Pancreas (tissue), 10 donors: ENCODE results near the gene CD74. TPM values are rescaled to one million over a fixed set of nuclear protein-coding genes. Genes with fewer than 3 reads are reported as not detected.
A peak's percentile ranks its signal among the peaks of the same experiment; 100 is the strongest.
"Not testable (repeated sequence)": the region's sequence is repeated elsewhere in the genome, so short reads cannot be mapped to it uniquely, and the experiment has no call there.

Source experiments
- ATAC-seq, 4 donors: fragments of 200-7000 bp; cut with Tn5 transposase; one replicate each; pipeline versions ENCODE4 v1.8.0 to v1.9.1; 2020; ENCODE audit warnings: mild to moderate bottlenecking in 4 of 4, moderate library complexity in 4 of 4
- DNase-seq, 6 donors: peaks; one replicate each; pipeline ENCODE4 v3.0.0-alpha.2; 2020
- FAIRE-seq: peaks from 2 replicates; lab custom pipeline; 2012; peaks lifted over from hg19 to GRCh38; lab: Jason Lieb, UNC
- H3K27ac ChIP-seq, 4 donors: fragments of 200-600 bp; sonication (generic); 1 replicate in 3 of 4; 2 replicates in 1 of 4; pipeline versions ENCODE4 v1.5.0 to v1.8.0; 2020
- H3K27me3 ChIP-seq, 4 donors: fragments of 200-600 bp; one replicate each; pipeline ENCODE4 v1.8.0; 2021
- H3K36me3 ChIP-seq, 3 donors: fragments of 200-600 bp; sonication (generic) in 1 of 3; one replicate each; pipeline versions ENCODE4 v1.5.0 to v1.8.0; 2020 to 2021
- H3K4me1 ChIP-seq, 3 donors: fragments of 200-600 bp; one replicate each; pipeline ENCODE4 v1.8.0; 2021
- H3K4me3 ChIP-seq, 4 donors: fragments of 200-600 bp; sonication (generic) in 2 of 4; one replicate each; pipeline versions ENCODE4 v1.5.0 to v1.8.0; 2020 to 2021
- H3K9me3 ChIP-seq, 4 donors: fragments of 200-600 bp; one replicate each; pipeline ENCODE4 v1.8.0; 2021
- WGBS, 2 donors: extraction: QIAGEN DNeasy Blood & Tissue Kit; methylation state at CpG; one replicate each; pipeline ENCODE4 v1.1.7; 2013; 5-methylcytosine and 5-hydroxymethylcytosine counted together
- intact Hi-C, 3 donors: fragments of 100-400 bp; cut with DNase I; formaldehyde crosslinking; loops; one replicate each; pipeline versions ENCODE4 v1.11.1 to v1.14.2; 2022
- polyA plus RNA-seq, 2 donors: library from polyadenylated mRNA; stranded (reverse); fragments of 200-250 nt; gene quantifications; one replicate each; pipeline ENCODE4 v1.2.3, GENCODE V29; 2013
- total RNA-seq, 6 donors: library from RNA; stranded (reverse); fragmentation: NEBNext Ultra II Directional in 4 of 6; extraction: Animal tissue kit (Norgen Biotek cat#: 25700) in 4 of 6; gene quantifications; one replicate each; pipeline versions ENCODE4 v1.2.1 to v1.2.4, GENCODE V29; 2021 to 2023
- TF ChIP-seq, protein P1 (sequence below), 4 donors: fragments of 200-600 bp; sonication (generic) in 3 of 4; IDR thresholded peaks; one replicate each; pipeline versions ENCODE4 v1.5.0 to v1.8.0; 2021; ENCODE audit warnings: antibody characterized with exemption in 4 of 4
- donor health status: healthy with polysubstance abuse.
- donor health status: DM: no; HTN: no; CAD: no; lungs with moderate emphysema.
- donor health status: DM: no; HTN: no; CAD: no.
- donor health status: control.
- donor health status: control.
- donor health status: Bipolar disorder and iron deficiency.
- donor health status: DM: yes; HTN: yes; CAD: no.
- donor health status: DM: no; HTN: no; CAD: no.
- donor health status: DM: no; HTN: no; CAD: no.
- donor health status: DM: yes; HTN: yes; CAD: no.

The CD74 gene
- total and polyA plus RNA-seq, 8 donors, result 67.2 to 1,206 (median 139) TPM

DNA sequence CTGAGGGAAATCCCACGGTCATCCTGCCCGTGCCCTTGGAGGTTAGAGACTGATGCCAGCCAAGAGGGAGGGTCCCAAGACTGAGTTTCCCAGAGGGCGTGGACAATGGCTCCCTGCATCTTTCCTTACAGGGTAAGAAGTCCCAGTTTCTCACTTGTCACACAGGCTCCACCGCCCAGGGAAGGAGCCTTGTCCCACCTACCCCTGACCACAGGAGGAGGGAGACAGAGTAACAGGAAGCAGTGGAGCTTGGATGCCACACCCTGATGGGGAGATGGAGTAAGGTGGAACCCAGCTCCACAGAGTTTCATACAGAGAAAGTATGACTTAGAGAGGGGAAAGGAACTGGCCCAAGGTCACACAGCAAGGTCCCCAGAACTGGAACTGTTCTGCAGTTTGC is 9.4 kb upstream of the CD74 start:
- DNase-seq (no peak), FAIRE-seq (no peak), ATAC-seq (peak in 3 of 4 donors; percentile 48 to 53 (median 50))
- Histone ChIP-seq H3K27ac (no peak overlapping the region), H3K27me3 (no peaks in the 10 kb centered on the region), H3K36me3 (no peaks in the 10 kb centered on the region), H3K4me3 (no peak overlapping the region), H3K9me3 (no peaks in the 10 kb centered on the region), H3K4me1 (no peaks in the 10 kb centered on the region)
- WGBS, 2 donors, result 34 to 36% methylated on average over 4 of the region's 4 CpGs
- intact Hi-C loops, result no loop called here
- TF ChIP-seq, protein P1, sequence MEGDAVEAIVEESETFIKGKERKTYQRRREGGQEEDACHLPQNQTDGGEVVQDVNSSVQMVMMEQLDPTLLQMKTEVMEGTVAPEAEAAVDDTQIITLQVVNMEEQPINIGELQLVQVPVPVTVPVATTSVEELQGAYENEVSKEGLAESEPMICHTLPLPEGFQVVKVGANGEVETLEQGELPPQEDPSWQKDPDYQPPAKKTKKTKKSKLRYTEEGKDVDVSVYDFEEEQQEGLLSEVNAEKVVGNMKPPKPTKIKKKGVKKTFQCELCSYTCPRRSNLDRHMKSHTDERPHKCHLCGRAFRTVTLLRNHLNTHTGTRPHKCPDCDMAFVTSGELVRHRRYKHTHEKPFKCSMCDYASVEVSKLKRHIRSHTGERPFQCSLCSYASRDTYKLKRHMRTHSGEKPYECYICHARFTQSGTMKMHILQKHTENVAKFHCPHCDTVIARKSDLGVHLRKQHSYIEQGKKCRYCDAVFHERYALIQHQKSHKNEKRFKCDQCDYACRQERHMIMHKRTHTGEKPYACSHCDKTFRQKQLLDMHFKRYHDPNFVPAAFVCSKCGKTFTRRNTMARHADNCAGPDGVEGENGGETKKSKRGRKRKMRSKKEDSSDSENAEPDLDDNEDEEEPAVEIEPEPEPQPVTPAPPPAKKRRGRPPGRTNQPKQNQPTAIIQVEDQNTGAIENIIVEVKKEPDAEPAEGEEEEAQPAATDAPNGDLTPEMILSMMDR (IDR thresholded peaks at IDR 0.05), result no peak

GRCh38 chr5:150419630-150420270 is 7.0 kb upstream of the CD74 start:
- no peaks in the 10 kb centered on the region for H3K4me1 ChIP-seq
- H3K4me3 ChIP-seq, result no peak overlapping the region
- no peak overlapping the region for H3K27ac ChIP-seq
- FAIRE-seq (no peak), DNase-seq (no peak), ATAC-seq (no peak)
- no peaks in the 10 kb centered on the region for H3K36me3 ChIP-seq
- H3K27me3 ChIP-seq, result no peaks in the 10 kb centered on the region
- TF ChIP-seq, protein P1 (IDR thresholded peaks at IDR 0.05), result no peak
- WGBS, 2 donors, result 81 to 94% methylated on average over 7 of the region's 7 CpGs
- H3K9me3 ChIP-seq, result no peaks in the 10 kb centered on the region
- intact Hi-C loops, result no loop called here

DNA sequence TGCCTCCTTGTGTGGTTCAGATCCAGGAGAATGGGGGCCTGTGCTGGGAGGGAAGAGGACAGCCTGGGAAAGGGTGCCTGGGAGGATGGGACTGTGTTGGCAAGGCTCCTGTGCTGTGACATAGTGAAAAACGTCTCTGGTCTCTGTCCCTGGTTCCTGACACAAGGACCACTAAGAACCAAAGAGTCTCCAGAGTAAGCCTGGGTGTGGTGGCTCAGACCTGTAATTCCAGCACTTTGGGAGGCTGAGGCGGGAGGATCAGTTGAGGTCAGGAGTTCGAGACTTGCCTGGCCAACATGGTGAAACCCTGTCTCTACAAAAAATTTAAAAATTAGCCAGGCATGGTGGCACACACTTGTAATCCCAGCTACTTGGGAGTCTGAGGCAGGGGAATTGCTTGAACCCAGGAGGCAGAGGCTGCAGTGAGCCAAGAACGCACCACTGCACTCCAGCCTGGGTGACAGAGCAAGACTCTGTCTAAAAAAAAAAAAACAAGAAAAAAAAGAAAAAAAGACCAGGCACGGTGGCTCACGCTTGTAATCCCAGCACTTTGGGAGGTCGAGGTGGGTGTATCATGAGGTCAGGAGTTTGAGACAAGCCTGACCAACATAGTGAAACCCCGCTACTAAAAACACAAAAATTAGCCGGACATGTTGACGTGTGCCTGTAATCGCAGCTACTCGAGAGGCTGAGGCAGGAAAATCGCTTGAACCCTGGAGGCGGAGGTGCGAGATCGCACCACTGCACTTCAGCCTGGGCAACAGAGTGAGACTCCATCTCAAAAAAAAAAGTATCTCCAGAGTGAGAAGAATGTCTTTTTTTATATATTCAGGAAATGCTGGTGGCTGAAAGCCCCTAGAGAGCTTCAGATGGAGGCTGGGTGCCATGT is 1.4 kb upstream of the CD74 start:
- FAIRE-seq, DNase-seq: not testable (repeated sequence)

GRCh38 chr5:150413176-150413901 is 629 bp upstream of the CD74 start:
- Histone ChIP-seq H3K27ac (peak overlapping the region; percentile 49 to 94 (median 82)), H3K27me3 (no peaks in the 10 kb centered on the region), H3K4me3 (peak overlapping the region in 2 of 4 donors; percentile 18 to 47), H3K36me3 (no peaks in the 10 kb centered on the region), H3K4me1 (peaks cover 0 to 6% (median 0%) of the 10 kb centered on the region in 3 donors), H3K9me3 (no peaks in the 10 kb centered on the region)
- FAIRE-seq, result no peak
- TF ChIP-seq, protein P1 (IDR thresholded peaks at IDR 0.05), result no peak
- WGBS, 2 donors, result 68 to 69% methylated on average over 12 of the region's 12 CpGs
- no peak for DNase-seq
- intact Hi-C loops, result no loop called here
- no peak for ATAC-seq

More for the DNA sequence above, 1.4 kb upstream of the CD74 start:
- H3K36me3 ChIP-seq, H3K27me3 ChIP-seq, ATAC-seq, H3K9me3 ChIP-seq, H3K4me3 ChIP-seq, intact Hi-C loops, H3K4me1 ChIP-seq: not testable (repeated sequence)
- 82 to 91% methylated on average over 16 of the region's 16 CpGs for WGBS, 2 donors
- H3K27ac ChIP-seq, result peak overlapping the region in 3 of 4 donors; percentile 75 to 94 (median 89)
